Thyroid gland (tissue), 4 donors: ENCODE data around the gene COQ8A.

Source experiments
- CTCF ChIP-seq, 6 experiments: fragments of 200-600 bp in 3 of 6; fragments of 450-650 bp in 3 of 6; sonication (generic) in 3 of 6; IDR thresholded peaks; one replicate each; pipeline ENCODE4 v1.5.1; 2016 to 2019; ENCODE audit warnings: antibody characterized with exemption in 6 of 6, mild to moderate bottlenecking in 2 of 6, inconsistent platforms in 1 of 6, moderate library complexity in 1 of 6
- POLR2A ChIP-seq, 2 donors: fragments of 450-650 bp; IDR thresholded peaks; one replicate each; pipeline ENCODE4 v1.6.1; 2017; ENCODE audit warnings: antibody characterized with exemption in 2 of 2, mild to moderate bottlenecking in 2 of 2, moderate library complexity in 1 of 2

- TF ChIP-seq CTCF (IDR thresholded peaks at IDR 0.05) (no peak), POLR2A (IDR thresholded peaks at IDR 0.05) (no peak)
These were observed 48.7 kb upstream of the COQ8A start for GRCh38 chr1:226891346-226891745.
